ENCODE results near the gene EBLN2. TPM values are rescaled to one million over a fixed set of nuclear protein-coding genes. Genes with fewer than 3 reads are reported as not detected.
A peak's percentile ranks its signal among the peaks of the same experiment; 100 is the strongest.

EBLN2 gene
- polyA plus RNA-seq, 3 donors: 0.27 to 4.6 (median 0.40) TPM

GRCh38 chr3:73100741-73101559 is 39.5 kb downstream of the EBLN2 start:
- Histone ChIP-seq H3K27me3 (ENCODE audit: control insufficient read depth in 2 of 2, insufficient read depth in 2 of 2, low read length in 2 of 2) (no peaks in the 10 kb centered on the region), H3K4me3 (replicated peaks in 1 of 3; ENCODE audit: low read depth in 2 of 3, low read length in 3 of 3) (no peak overlapping the region), H3K36me3 (replicated peaks in 1 of 2; ENCODE audit: control insufficient read depth in 1 of 2, insufficient read depth in 2 of 2, low read length in 2 of 2) (no peaks in the 10 kb centered on the region), H3K9ac (ENCODE audit: insufficient read depth, low read length, poor library complexity, severe bottlenecking) (no peak overlapping the region), H3K9me3 (replicated peaks in 1 of 2; ENCODE audit: control insufficient read depth in 1 of 2, insufficient read depth in 1 of 2, low read length in 2 of 2) (no peaks in the 10 kb centered on the region), H4K20me1 (ENCODE audit: insufficient read depth, low read length) (no peaks in the 10 kb centered on the region), H3K4me2 (replicated peaks; ENCODE audit: extremely low read depth, low read length, poor library complexity, severe bottlenecking) (no peak overlapping the region), H3K27ac (ENCODE audit: low read depth in 1 of 2, low read length in 2 of 2) (no peak overlapping the region), H3K79me2 (ENCODE audit: insufficient read depth, low read length) (no peaks in the 10 kb centered on the region), H3K4me1 (ENCODE audit: control insufficient read depth in 1 of 2, insufficient read depth in 2 of 2, low read length in 2 of 2) (no peaks in the 10 kb centered on the region), H2AFZ (ENCODE audit: insufficient read depth, low read depth, low read length, poor library complexity, severe bottlenecking) (no peak overlapping the region)
- no peaks in the 10 kb centered on the region for H3K36me3 Mint-ChIP-seq
- intact Hi-C loops (cut with micrococcal nuclease): loop anchor here (5.0 kb wide), 2 partner anchors 331 to 401 kb away; no protein-coding TSS in a partner anchor
- peaks cover 0 to 6% (median 0%) of the 10 kb centered on the region in 7 donors for H3K9me3 Mint-ChIP-seq
- H3K4me3 Mint-ChIP-seq: no peak overlapping the region
- peaks cover 5% of the 10 kb centered on the region for H3K4me1 Mint-ChIP-seq
- peak; percentile 97 for TF ChIP-seq CTCF (IDR thresholded peaks at IDR 0.05)
- H3K27me3 Mint-ChIP-seq (ENCODE audit: low read depth in 3 of 3): peaks cover 0 to 6% (median 0%) of the 10 kb centered on the region in 3 donors
- H3K27ac Mint-ChIP-seq: peak overlapping the region in 1 of 7 donors; percentile 30
- WGBS (ENCODE audit: insufficient coverage): 86% methylated on average over 1 of the region's 9 CpGs
- peak; percentile 50 to 72 (median 67) for DNase-seq

- intact Hi-C loops (cut with micrococcal nuclease): loop anchor here (5.0 kb wide), 2 partner anchors 330 to 400 kb away; no protein-coding TSS in a partner anchor
- no peak overlapping the region for H2AFZ ChIP-seq (ENCODE audit: insufficient read depth, low read depth, low read length, poor library complexity, severe bottlenecking)
- H3K4me3 ChIP-seq (replicated peaks in 1 of 3; ENCODE audit: low read depth in 2 of 3, low read length in 3 of 3): no peak overlapping the region
- no peak overlapping the region for H3K9ac ChIP-seq (ENCODE audit: insufficient read depth, low read length, poor library complexity, severe bottlenecking)
- Mint-ChIP-seq H3K4me1 (peaks cover 5% of the 10 kb centered on the region), H3K36me3 (no peaks in the 10 kb centered on the region), H3K27ac (no peak overlapping the region), H3K27me3 (ENCODE audit: low read depth in 3 of 3) (peaks cover 0 to 8% (median 0%) of the 10 kb centered on the region in 3 donors), H3K9me3 (peaks cover 0 to 6% (median 0%) of the 10 kb centered on the region in 7 donors), H3K4me3 (no peak overlapping the region)
- H3K27ac ChIP-seq (ENCODE audit: low read depth in 1 of 2, low read length in 2 of 2): no peak overlapping the region
- no peaks in the 10 kb centered on the region for H3K79me2 ChIP-seq (ENCODE audit: insufficient read depth, low read length)
- no peaks in the 10 kb centered on the region for H3K4me1 ChIP-seq (ENCODE audit: control insufficient read depth in 1 of 2, insufficient read depth in 2 of 2, low read length in 2 of 2)
- no peaks in the 10 kb centered on the region for H3K9me3 ChIP-seq (replicated peaks in 1 of 2; ENCODE audit: control insufficient read depth in 1 of 2, insufficient read depth in 1 of 2, low read length in 2 of 2)
- TF ChIP-seq CTCF (IDR thresholded peaks at IDR 0.05): no peak
- H4K20me1 ChIP-seq (ENCODE audit: insufficient read depth, low read length): no peaks in the 10 kb centered on the region
- no peak overlapping the region for H3K4me2 ChIP-seq (replicated peaks; ENCODE audit: extremely low read depth, low read length, poor library complexity, severe bottlenecking)
- H3K27me3 ChIP-seq (ENCODE audit: control insufficient read depth in 2 of 2, insufficient read depth in 2 of 2, low read length in 2 of 2): no peaks in the 10 kb centered on the region
- no peaks in the 10 kb centered on the region for H3K36me3 ChIP-seq (replicated peaks in 1 of 2; ENCODE audit: control insufficient read depth in 1 of 2, insufficient read depth in 2 of 2, low read length in 2 of 2)
- no CpG with 5 or more reads among the region's 2 CpGs for WGBS (ENCODE audit: insufficient coverage)
- no peak for DNase-seq
These were observed 40.4 kb downstream of the EBLN2 start for GRCh38 chr3:73101881-73102280.

Measured in CD14-positive monocyte (primary cell).